ENCODE results near the gene FBXO41.
"Not testable (repeated sequence)": the region's sequence is repeated elsewhere in the genome, so short reads cannot be mapped to it uniquely, and the experiment has no call there.

The FBXO41 gene

DNA sequence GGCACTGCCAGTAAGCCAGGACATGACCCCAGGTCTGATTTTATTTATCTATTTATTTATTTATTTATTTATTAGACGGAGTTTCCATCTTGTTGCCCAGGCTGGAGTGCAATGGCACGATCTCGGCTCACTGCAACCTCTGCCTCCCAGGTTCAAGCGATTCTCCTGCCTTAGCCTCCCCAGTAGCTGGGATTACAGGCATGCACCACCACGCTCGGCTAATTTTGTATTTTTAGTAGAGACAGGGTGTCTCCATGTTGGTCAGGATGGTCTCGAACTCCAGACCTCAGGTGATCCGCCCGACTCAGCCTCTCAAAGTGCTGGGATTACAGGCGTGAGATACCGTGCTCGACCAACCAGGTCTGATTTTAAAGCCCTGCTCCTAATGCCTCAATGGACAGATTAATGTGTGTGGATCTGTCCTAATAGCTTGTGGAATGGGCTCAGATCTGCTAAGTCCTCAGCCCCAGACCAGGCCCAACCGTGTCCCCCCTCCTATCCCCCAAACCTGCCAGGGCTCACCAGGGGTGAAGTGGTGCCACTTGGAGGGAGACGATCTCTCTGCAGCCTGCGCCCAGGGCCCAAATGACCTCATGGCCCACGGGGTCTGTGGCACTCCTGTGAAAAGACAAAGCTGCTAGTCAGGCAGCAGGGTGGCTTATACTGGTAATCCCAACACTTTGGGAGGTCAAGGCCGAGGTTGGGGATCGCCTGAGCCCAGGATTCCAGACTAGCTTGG lies 21.4 kb downstream of the FBXO41 start:
- not testable (repeated sequence) for DNase-seq

DNA sequence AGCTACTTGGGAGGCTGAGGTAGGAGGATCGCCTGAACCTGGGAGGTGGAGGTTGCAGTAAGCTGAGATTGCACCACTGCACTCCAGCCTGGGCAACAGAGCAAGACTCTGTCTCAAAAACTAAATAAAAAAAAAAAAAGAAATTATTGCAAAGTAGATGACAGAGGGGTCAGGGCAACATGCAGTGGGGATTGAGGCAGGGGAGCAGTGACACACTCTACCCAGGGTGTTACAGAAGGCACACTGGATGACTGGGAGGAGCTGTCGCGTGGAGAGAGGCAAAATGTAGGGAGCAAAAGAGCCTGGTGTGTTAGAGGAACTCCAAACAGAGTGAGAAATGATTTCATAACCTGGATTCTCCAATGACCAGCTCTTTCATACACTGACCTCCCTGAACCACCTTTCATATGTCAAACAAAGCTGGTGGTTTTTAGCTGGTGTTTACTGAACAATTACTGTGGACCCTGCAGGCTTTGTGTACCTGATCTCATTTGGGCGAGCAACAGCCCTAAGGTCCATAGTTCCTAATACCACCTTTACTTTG lies 22.1 kb downstream of the FBXO41 start:
- no peak for DNase-seq

DNA sequence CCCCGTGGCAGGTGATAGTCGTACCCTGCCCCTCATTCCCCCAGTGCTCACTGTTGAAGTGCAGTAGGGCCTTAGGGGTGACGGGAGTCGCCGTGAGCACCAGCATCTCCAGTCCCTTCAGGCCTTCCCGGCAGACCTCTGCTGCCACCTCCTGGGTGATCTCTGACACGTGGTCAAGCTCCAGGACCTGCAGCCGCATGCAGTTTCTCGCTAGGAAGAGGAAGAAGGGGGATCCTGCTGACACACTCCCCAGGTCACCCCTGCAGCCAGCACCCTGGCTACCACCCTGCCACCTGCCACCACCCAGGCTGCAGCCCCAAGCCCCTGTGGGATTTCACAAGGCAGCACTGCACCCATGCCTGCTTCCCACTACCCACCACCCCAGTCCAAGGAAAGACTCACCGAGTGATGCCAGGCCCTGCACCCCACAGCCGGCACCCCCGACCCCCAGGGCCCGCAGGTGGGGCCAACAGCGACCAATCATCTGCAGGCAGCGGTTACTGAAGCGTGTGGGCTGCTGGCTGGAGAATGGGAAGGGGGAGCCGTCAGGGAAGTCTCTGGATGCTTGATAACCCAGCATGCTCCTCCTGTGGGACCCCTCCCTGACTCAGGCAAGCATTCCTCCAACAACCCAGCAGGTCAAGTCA lies 23.8 kb downstream of the FBXO41 start:
- DNase-seq = no peak

DNA sequence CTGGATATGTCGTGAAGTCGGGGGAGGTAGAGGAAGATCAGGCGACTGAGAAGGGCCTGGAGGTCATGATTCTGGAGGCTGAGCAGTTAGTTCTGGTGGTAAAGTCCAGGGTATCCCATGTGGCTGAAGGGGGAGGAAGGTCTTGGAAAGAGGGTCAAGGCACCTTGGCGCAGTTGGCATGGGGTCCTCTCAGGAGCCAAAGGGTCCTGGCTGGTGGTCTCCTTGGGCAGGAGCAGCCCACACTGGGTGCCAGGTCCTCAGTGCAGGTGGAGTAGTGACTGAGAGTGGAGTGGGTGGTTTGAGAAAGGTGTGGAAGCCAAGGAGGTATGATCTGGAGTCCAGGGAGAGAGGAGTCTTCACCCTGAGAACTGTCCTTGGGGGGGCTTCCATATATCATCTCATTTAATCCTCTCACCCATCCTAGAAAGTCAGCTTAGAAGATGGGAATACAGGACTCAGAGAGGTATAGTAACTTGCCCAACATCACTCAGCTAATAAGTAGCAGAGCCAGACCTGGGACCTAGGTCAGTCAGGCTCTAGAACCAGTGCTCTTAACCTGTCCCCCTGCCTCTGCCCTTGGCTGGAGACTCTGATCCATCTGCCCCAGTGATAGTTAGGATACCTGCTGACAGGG lies 24.5 kb downstream of the FBXO41 start:
- no peak for DNase-seq

DNA sequence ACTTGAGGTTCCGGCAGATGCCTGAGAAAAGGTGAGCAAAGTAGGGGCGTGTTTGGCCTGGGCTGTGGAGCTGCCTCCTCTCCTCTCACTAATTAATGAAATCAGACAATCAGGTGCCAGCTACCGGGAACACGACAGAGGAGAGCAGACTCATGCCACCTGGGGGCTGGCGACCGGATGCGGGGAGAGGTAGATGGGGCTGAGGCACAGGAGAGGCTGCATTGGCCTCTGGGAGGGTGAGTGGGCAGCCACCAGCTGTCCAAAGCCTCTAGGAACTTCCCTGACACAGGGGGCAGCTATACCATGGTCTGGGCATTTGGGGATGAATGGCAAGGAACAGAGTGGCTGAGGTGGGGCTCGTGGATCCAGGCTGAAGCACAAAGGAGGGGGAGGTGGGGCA lies 25.0 kb downstream of the FBXO41 start:
- DNase-seq = no peak

DNA sequence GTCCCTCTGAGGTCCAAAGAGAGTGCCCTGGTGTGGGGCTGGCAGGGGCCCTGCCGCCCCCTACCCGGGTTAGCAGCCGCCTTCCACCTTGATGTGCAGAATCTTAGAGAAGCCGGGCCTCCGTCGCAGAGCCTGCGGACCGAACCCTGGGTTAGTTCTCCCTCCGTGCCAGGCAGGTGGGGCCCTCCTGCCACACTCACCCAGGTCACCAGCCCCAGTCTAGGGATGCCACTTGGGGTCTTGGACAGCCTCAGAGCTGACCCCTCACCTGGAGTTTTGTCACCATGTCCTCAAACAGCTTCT lies 25.4 kb downstream of the FBXO41 start:
- no peak for DNase-seq

DNA sequence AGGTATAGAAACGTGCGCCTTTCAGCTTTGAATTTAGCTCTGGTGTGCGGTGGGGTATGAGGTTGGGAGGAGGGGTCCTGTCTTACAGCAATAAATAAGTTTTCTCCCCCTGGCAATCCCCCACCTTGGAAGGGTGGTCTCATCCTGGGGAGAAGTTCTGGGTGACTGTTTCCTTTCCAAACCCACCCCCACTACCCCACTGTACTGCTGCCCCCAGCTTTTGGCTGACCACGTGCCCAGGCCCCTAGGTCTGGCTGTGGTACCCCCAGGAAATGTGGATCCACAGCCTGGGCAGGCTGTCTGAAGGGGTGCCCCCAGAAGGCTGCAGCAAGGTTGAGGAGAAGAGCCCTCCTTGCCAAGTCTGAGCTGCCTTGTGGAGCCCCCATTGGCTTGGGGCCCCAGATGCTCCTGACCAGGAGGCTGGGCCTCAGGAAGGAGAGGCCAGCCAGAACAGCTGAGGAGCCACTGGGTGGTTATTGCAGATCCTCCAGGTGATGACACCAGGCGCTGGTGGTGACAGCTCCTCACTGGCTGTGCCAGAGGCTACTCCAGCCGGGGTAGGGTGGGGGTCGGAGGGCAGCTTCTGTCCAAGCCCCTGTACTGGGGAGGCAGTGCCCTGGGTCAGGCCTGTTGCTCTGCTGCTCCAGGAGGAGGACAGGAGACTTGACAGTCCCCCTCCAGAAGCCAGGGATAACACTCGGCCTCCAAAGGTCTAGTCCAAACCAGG lies 25.9 kb downstream of the FBXO41 start:
- no peak for DNase-seq

DNA sequence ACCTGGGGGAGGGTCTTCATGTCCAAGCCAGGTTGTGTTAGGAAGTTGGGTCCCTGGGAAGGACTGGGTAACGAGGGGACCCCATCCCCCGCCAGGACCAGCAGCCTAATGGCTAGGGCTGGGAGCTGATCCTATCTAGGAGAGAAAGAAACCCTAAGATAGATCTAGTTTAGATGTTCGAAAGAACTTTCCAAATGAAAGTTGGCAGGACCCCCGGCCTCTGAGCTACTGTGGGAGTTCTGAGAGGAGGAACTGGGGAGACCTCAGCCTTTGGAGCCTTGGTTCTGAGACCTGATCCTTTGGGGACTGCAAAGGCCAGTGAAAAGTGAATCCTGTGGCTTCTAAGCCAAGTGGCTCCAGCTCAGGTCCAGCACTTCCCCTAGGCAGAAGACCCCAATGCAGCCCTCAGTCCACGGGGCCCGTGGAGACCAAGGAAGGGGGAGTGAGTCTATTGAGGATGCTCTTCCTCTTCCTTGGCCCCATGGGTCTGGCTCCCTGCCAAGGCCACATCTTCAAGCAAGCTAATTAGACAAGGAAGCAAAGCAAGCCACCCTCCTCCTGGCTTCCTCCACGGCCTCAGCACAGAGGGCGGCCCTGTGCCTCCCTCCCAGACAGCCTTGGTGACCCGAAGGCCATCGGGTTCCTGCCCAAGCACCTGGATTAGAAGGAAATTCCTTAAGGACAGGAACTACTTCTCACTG lies 26.7 kb downstream of the FBXO41 start:
- no peak for DNase-seq

DNA sequence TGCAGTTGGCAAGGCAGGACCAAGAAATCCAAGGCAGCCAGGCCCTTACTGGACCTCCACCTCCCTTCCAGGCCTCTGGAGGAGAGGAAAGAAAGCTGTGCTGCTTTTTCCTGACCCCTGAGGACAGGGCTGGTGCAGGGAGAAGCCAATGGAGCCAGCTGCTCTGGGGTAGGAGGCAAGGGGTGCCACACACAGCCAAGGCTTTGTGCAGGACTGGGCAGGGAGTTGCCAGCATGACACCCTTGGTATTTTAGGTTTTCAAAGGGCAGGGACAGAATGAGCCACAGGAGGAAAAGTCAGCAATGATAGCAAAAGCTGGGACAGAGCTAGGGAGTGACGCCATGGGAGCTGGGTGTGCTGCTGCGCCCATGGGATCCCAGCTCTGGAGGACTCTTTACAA lies 27.3 kb downstream of the FBXO41 start:
- DNase-seq = no peak

DNA sequence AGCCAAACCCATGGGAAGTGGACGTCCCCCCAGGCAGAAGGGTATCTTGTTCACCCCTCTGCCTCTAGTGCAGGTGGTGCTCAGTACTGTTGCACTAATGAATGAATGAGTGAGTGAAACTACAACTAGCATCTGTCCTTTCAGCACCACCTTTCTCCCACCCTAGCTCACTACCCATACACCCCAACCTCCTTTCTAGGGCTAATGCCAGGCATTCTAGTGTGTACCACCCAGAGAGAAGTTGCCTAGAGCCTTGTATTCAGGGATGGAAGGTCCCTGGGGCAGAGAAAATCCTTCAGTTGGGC lies 27.7 kb downstream of the FBXO41 start:
- DNase-seq = no peak

DNA sequence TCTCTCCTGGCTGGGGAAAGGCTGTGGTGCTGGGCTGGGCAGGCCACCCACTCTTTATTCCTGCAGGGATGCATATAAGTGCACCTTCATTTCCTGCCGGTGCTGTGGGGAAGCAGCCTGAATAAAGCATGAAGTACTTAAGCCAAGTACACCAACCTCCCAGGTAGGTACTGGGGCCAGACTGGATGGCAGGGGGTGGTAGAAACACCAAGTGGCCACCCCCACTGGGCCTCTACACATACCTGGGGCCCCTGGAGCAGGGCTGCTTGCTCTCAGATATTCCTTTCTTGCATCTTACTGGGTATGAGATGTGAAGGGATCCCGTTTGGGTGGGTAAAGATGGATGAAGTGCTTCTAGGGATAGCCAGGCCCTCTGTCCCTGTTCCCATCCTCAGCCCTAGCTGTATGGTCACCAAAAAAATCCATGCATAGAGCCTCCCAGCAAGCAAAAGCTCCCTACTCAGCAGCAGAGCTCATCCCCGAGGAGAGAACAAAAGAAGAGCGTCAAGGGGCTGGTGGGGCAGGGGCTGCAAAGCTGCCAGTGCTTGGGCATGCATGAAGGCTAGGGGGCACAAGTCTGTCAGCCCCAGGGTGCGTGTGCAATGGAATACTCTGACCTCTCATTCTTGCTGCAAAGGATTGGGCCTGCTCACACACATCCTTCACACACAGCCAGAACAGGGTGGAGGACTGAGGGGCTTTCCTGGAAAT lies 28.2 kb downstream of the FBXO41 start:
- DNase-seq = no peak

DNA sequence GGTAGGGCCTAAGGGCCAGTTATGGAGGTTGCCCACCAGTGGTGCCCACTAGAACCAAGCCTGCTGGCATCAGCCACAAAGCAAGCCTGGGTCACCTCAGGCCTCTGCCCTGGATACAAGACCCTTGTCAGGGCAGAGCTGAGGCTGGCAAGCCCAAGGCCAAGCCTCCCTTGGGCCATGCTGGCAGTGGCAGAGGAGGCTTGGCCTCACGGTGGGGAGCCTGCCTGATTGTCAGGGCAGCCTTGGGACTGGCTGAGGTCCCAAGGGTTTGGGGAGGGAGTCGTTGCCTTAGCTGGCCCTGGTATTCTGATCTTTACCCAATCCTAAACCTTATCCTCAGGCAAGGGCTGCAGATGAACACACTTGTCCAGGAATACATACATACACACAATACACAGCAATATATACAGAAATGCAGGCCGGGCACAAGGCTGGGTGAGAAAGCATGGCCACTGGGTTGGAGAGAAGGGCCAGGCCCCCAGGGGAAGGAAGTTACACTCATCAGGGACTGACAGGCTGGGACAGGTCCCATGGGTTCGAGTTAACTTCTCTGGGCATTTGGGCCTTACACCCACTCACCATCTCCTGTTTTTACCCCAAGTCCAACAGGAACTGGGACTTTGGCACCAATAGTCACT lies 29.2 kb downstream of the FBXO41 start:
- DNase-seq = no peak

DNA sequence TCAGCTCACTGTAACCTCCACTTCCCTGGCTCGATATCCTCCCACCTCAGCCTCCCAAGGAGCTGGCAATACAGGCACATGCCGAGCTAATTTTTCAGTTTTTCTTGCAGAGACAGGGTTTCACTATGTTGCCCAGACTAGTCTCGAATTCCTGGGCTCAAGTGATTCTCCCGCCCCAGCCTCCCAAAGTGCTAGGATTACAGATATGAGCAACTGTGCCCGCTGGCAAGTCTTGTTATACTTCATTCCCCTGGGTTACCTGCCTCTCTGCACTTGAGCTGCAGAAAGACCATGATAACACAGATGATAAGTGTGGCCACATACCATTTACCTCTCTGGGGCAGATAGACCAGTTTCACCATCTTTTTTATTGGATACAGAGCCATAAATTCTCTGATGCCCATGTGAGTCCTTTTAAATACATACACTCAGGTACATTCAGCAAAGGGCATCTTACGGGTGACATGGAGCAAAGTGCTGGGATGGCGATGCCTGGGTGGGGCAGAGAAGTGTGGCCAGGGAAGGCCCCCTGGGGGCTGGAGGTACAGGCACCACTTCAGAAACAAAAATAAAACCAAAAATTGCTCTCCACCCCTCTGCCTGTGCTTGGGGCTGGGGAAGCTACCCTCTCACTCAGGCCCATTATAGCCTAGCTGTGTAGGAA lies 29.8 kb downstream of the FBXO41 start:
- no peak for DNase-seq

DNA sequence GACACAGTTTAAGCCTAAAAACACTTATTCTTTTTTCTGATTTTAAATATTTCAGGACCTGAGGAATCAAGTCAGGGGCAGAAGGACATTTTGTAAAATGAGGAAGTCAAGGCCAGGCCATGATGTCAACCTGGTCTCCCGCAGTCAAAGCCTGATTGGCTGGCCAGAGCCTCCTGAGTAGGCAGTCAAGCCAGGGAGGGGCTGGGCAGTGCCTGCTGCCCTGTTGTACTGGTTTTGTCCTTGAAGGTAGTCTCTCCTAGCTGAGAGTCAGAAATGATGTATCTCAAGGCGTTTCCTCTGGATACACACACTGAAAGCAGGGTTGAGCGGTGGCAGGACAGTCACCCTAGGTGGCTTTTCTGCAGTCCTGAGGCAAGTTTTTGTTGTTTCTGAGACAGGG lies 30.4 kb downstream of the FBXO41 start:
- no peak for DNase-seq

DNA sequence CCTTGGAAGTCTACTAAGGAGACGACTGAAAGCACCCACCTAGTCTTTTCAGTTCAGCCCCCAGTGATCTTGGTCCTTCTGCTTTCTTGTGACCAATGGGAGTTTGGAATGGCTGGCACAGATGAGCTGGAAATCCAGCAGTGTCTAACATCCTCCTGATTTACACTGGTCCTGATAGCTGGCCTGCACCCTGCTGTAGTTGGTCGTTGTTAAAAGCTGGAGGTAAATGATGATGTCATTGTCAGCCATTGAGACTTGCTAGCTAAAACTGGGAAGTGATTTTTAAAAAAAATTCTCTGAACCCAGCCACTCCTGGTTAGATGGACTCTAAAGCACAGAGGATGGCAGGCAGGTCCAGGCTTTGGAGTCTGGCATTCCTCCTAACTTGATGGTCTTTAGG lies 30.9 kb downstream of the FBXO41 start:
- DNase-seq = no peak

DNA sequence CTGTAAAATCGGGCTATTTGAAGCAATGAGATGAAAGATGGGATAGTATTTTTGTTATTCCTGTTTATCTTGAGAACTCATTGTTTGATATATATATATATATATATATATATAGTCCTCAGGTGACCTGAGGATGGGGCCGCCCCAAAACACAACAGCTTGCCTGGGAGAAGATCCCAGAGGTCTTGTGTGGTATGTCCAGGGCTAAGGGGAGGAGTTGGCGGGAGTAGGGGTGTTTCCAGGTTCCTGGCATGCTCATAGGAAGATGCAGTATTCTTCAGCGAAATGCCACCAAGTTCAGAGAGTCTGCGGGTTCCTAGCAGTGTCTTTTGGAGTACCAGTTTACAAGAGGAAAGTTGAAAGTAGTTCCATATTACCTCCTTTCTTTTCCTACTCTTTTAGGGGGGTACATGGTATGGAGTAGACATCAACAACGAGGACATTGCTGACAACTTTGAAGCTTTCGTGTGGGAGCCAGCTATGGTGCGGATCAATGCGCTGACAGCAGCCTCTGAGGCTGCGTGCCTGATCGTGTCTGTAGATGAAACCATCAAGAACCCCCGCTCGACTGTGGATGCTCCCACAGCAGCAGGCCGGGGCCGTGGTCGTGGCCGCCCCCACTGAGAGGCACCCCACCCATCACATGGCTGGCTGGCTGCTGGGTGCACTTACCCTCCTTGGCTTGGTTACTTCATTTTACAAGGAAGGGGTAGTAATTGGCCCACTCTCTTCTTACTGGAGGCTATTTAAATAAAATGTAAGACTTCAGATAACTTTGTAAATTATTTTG lies 31.8 kb downstream of the FBXO41 start:
- no peak for DNase-seq

DNA sequence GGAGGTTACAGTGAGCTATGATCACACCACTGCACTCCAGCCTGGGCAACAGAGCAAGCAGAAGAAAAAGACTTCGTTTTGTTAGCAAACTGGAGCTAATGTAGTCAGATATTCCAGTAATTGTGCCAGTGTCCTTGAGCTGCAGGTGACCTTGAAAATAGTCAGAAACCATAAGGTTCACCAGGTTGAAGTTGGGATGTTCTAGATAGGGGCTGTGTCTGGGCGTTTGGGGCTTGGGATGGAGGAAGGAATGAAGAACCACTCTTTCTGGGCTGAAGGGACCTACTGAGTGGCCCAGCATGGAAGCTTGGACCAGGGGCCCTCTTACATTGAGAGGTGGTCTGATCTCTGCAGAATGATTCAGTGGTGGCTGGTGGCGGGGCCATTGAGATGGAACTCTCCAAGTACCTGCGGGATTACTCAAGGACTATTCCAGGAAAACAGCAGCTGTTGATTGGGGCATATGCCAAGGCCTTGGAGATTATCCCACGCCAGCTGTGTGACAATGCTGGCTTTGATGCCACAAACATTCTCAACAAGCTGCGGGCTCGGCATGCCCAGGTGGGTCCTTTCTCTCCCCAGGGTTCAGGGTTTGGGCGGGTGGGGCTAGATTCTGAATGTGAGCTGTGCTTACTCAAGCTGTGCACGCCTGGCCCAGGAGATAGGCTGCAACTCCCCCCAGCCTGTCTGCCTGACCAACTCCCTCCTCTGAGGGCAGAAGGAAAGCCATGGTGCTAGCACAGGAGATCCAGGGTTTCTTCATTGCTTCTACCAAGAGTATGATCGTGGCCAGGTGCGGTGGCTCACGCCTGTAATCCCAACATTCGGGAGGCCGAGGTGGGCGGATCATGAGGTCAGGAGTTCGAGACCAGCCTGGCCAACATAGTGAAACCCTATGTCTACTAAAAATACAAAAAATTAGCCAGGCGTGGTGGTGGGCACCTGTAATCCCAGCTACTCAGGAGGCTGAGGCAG lies 33.1 kb downstream of the FBXO41 start:
- no peak for DNase-seq

DNA sequence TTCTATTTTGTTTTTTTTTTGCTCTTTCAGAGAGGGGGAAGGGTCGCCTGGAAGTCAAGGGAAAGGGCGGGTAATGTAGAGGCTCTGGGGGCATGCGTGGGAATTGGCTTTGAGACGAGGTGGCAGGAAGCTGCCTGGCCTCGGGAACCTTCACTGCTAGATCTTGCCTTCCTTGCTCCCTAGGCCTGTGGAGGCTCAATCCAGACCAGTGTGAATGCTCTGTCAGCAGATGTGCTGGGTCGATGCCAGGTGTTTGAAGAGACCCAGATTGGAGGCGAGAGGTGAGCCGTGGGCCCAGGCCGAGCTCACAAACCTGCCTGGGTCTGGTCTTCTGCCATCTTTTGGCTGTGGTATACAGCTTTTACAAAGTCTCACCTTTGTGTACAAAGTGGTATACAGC lies 34.6 kb downstream of the FBXO41 start:
- DNase-seq = no peak

DNA sequence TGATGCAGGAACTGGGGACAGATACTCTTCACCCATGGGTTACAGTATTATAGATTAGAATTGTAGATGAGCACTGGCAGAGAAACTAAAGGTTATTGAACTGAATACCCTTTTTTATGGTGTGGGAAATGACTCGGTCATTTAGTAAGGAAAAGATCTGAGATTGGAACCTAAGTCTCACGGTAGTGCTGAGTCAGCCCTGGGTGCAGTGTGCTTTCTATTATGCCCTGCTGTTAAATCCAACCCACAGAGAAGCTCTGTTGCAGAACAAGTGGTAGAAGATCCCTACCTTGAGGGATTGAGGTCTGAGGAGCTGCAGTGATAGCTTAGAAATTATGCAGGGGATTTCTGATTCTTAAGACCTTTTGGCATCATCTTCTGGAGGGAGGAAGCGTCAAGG lies 37.4 kb downstream of the FBXO41 start:
- no peak for DNase-seq
